HG03342 (cell line): Measurements from ENCODE around the gene ABCC10.
"Not testable (repeated sequence)": the region's sequence is repeated elsewhere in the genome, so short reads cannot be mapped to it uniquely, and the experiment has no call there.

Source experiments
- ATAC-seq: cut with Tn5 transposase; IDR thresholded peaks from one replicate; pipeline ENCODE4 v1.9.1; 2021; ENCODE audit warnings: mild to moderate bottlenecking, moderate library complexity; ENCODE audit not compliant: unreplicated experiment

ABCC10 gene

DNA sequence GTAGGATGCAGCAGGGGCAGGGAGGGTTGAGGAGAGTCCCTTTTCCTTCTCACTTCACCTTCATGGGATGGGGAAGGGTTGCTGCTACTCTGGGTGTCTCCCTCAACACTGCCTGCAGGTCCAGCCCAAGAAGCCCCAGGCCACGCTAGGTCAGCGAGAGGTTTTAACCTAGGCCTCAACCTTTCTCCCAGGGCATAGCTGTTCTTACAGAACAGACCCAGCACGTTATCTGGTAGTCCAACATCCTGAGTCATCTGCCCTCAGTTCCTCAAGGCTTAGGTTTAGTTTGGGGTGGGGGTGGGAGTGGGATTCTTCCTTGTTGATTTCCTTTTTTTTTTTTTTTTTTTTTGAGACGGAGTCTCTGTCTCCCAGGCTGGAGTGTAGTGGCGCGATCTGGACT lies 67.0 kb downstream of the ABCC10 start:
- no peak for ATAC-seq

DNA sequence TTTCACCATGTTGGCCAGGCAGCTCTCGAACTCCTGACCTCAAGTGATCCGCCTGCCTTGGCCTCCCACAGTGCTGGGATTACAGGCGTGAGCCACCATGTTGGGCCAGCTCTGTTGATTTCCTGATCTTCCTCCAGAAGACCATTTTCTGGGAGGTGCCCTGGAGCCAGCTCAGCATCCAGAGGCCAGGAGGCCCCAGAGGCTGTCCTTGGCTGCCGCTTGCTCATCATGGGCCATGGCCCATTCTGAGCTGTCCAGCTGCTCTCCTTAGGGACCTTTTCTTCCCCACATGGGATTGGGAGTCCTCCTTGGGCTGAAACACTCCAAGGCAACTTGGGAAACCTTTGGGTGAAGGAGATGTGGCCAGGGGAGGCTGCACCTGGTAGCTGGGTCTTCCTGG lies 67.4 kb downstream of the ABCC10 start:
- no peak for ATAC-seq

DNA sequence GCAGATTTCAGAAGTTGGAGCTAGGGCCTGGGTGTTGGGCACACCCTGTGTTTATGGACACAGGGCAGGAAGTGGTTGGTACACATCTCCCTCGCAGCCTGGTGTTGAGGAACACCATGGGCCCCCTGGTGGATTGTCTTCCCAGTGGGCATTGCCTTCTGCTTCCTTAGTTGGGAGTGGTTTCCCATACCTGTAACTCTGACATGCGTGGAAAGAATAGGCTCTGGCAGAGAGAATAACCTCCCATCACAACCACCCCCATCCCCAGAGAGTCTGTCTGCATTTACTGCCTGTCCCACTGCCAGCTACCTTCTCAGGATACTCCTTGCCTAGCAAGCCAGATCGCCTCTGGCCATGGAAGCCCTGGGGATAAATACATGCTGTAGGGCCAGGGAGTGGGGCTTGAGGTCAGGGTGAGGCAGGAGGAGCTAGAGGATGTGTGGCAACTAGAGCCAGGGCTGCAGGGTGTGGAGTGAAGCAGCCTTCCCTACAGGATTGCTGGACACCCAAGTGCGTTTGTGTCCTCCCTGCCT lies 68.1 kb downstream of the ABCC10 start:
- ATAC-seq, result no peak

DNA sequence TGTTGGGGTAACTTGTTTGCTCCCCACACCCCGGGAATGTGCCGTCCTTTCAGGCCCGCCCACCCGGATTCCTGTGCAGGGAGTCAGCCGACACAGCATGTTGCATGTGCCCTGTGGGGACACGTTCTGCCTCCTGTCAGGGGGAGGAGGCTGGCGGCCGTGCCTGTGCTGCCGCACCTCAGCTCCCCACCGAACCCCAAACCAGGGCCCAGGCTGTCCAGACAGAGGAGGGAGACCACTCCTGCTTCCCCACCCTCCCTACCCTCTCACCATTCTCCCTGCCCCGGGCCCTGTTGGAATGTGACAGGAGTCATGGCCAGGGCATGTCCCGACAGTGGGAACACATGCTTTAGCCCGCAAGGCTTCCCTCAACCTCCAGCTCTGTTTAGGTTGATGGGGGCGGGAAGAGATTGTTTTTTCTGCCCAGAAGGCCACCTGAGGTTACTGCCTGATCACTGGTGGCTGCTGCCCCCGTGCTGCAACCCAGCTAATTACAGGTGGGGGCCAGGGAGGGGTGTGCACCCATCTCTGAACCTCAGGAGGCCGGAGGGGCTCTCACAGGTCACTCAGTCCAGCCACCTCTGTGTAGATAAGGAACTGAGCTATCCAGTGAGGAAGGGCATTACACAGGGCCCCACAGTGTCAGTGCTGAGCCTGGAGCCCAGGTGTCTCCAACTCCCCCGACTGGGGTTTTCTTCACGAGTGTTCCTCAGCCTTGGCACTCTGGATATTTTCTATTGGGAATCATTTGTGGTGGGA lies 69.2 kb downstream of the ABCC10 start:
- no peak for ATAC-seq

DNA sequence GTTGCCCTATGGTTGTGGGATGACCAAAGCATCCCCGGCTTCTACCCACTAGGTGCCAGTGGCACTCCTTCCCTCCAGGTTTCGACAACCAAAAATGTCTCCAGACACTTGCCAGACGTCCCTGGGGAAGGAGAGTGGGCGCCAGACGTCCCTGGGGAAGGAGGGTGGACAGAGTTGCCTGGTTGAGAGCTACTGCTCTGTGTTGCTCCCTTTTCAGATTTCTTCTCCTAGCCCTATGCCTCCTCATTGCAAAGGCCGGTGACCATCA lies 69.7 kb downstream of the ABCC10 start:
- ATAC-seq, result no peak

DNA sequence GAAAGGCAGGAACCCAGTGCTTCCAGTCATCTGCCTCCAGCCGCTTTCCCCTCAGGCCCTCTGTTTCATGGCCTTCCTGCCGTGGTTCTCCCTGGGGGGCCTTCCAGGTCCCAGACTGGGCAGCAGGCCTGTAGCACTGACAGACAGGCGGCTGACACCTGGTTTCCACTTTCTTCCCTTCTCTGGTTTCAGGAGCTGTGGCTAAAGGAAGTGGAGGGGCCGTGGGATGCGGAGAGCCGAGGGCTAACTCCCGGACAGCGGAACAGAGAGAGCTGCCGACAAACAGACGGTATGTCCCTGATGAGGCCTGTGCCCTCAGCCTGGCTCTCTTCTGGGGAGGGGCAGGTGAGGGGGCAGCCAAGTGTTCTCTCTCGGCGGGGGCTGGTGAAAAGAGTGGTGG lies 70.3 kb downstream of the ABCC10 start:
- ATAC-seq, result no peak

DNA sequence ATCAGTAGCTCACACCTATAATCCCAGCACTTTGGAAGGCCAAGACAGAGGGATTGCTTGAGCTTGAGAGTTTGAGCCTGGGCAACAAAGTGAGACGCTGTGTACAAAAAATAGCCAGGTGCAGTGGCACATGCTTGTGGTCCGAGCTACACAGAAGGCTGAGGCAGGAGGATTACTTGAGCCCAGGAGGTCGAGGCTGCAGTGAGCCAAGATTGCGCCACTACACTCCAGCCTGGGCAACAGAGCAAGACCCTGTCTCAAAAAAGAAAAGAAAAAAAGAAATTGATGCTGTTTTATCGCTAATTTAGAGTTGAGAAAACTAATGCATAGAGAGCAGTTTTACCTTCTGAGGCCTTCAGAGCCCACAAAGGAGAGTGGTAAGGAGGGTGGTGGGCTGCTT lies 71.0 kb downstream of the ABCC10 start:
- not testable (repeated sequence) for ATAC-seq

DNA sequence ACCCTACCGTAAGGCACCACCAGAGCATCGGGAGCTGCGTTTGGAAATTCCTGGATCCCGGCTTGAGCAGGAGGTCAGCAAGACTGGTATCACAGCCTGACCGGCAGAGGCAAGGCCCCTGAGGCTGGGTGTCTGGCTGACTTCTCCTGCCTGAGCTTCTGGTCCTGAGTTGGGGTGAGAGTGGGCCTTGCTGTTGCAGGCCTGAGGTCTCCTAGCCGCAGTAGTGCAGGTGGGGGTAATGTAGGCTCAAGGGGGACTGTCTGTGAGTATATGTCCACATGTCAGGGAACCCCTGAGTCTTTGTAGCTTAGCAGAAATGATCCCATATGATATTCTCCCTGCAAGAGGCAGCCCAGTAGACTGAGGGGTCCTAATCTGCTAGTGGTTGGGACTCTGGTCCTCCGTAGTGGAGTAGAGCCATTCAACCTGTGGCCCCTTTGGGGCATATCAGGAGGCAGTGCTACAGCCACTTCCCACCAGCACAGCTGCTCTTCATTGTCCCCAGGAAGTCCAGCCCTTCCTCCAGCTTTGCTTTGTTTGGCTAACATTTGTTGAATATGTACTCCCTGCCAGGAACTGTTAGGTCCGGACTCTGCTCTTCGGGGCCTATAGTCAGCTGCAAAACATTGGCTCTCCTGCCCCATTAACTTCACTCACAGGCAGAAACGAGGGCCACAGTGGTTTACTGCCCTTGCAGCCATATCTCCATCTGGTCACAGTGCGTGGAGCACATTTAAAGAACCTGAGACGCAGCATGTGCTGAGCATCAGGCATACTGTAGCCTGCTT lies 71.9 kb downstream of the ABCC10 start:
- no peak for ATAC-seq
